SK-N-SH treated with all-trans-retinoic acid at 6 μM for 48 hours (cell line): Measurements from ENCODE around the gene NPBWR2.

Experiments
- ARNTL ChIP-seq: fragments of 450-650 bp; formaldehyde crosslinking; IDR thresholded peaks from 2 replicates; pipeline ENCODE4 v1.5.0; 2020; ENCODE audit warnings: low read depth, mild to moderate bottlenecking, moderate library complexity, borderline replicate concordance
- CSRNP3 ChIP-seq: fragments of 250-450 bp; sonication (Bioruptor Pico); IDR thresholded peaks from 2 replicates; pipeline ENCODE4 v1.5.1; 2021; ENCODE audit warnings: mild to moderate bottlenecking, moderate library complexity
- GLIS3 ChIP-seq: fragments of 250-450 bp; sonication (Bioruptor Pico); IDR thresholded peaks from 2 replicates; pipeline ENCODE4 v1.5.0; 2020; ENCODE audit warnings: mild to moderate bottlenecking, moderate library complexity
- PATZ1 ChIP-seq: fragments of 250-450 bp; sonication (Bioruptor Pico); IDR thresholded peaks from 2 replicates; pipeline ENCODE4 v1.8.0; 2020; ENCODE audit warnings: mild to moderate bottlenecking, moderate library complexity, borderline replicate concordance
- POU6F1 ChIP-seq: fragments of 250-450 bp; sonication (Bioruptor Pico); IDR thresholded peaks from 2 replicates; pipeline ENCODE4 v1.8.0; 2021; ENCODE audit warnings: low read depth, mild to moderate bottlenecking, moderate library complexity, borderline replicate concordance
- RARB ChIP-seq: fragments of 250-450 bp; sonication (Bioruptor Pico); IDR thresholded peaks from 2 replicates; pipeline ENCODE4 v1.8.0; 2021; ENCODE audit warnings: mild to moderate bottlenecking, moderate library complexity
- TOX ChIP-seq: fragments of 250-450 bp; sonication (Bioruptor Pico); IDR thresholded peaks from 2 replicates; pipeline ENCODE4 v1.8.0; 2021; ENCODE audit warnings: mild to moderate bottlenecking, moderate library complexity, borderline replicate concordance
- ZFP3 ChIP-seq: fragments of 250-450 bp; sonication (Bioruptor Pico); IDR thresholded peaks from 2 replicates; pipeline ENCODE4 v1.5.0; 2020; ENCODE audit warnings: mild to moderate bottlenecking, moderate library complexity
- ZFP30 ChIP-seq: fragments of 450-650 bp; formaldehyde crosslinking; IDR thresholded peaks from 2 replicates; pipeline ENCODE4 v1.5.0; 2022; ENCODE audit warnings: mild to moderate bottlenecking, moderate library complexity
- ZNF565 ChIP-seq: fragments of 450-650 bp; formaldehyde crosslinking; conservative IDR thresholded peaks from 2 replicates; pipeline ENCODE4 v1.5.0; 2020; ENCODE audit warnings: low read depth, mild to moderate bottlenecking, moderate library complexity
- ZNF70 ChIP-seq: fragments of 450-650 bp; formaldehyde crosslinking; IDR thresholded peaks from 2 replicates; pipeline ENCODE4 v1.5.0; 2020; ENCODE audit warnings: mild to moderate bottlenecking, moderate library complexity

- TF ChIP-seq PATZ1 (no peak), ZFP3 (CRISPR knock-in tag) (no peak), ZNF565 (CRISPR knock-in tag) (no peak), ZNF70 (CRISPR knock-in tag) (no peak), ZFP30 (no peak), TOX (CRISPR knock-in tag) (no peak), ARNTL (CRISPR knock-in tag) (no peak), GLIS3 (no peak), RARB (CRISPR knock-in tag) (no peak), CSRNP3 (CRISPR knock-in tag) (no peak), POU6F1 (CRISPR knock-in tag) (no peak)
Measured at GRCh38 chr20:64098471-64099013, 8.8 kb downstream of the NPBWR2 start.
